H1 (cell line): Measurements from ENCODE around the gene B4GALNT3. TPM values are rescaled to one million over a fixed set of nuclear protein-coding genes. Genes with fewer than 3 reads are reported as not detected.

Experiments
- HDAC6 ChIP-seq: IDR thresholded peaks from one replicate; pipeline ENCODE4 v1.7.1; 2012; ENCODE audit warnings: low read depth, mild to moderate bottlenecking, inconsistent platforms, low read length, moderate library complexity
- NRF1 ChIP-seq: IDR thresholded peaks from 2 replicates; pipeline ENCODE4 v1.6.1; 2011; ENCODE audit warnings: mild to moderate bottlenecking, low read depth, low read length, improper control_type of control experiment
- polyA plus RNA-seq, 7 experiments: library from polyadenylated mRNA; depleted of rRNA in 3 of 7; stranded (reverse) in 5 of 7; unstranded in 2 of 7; fragments of >200 nt in 5 of 7; fragments of 200-250 nt in 2 of 7; gene quantifications; 1 replicate in 5 of 7; 2 replicates in 1 of 7; 4 replicates in 1 of 7; pipeline versions ENCODE4 v1.2.1 to v1.2.3, GENCODE V29; 2011 to 2013; ENCODE audit warnings: missing spikeins in 2 of 7, mixed read lengths in 2 of 7
- total RNA-seq: library from RNA; stranded (reverse); fragmentation: NEBNext Ultra II Directional; extraction: Animal tissue kit (Norgen Biotek cat#: 25700); gene quantifications from 2 replicates; pipeline ENCODE4 v1.2.1, GENCODE V29; 2021

The B4GALNT3 gene
- total and polyA plus RNA-seq, 2 of the 8 experiments (the other 6 are each of a cell fraction or from before 2014, with no cell fraction given), result 12.5 to 20.3 TPM

DNA sequence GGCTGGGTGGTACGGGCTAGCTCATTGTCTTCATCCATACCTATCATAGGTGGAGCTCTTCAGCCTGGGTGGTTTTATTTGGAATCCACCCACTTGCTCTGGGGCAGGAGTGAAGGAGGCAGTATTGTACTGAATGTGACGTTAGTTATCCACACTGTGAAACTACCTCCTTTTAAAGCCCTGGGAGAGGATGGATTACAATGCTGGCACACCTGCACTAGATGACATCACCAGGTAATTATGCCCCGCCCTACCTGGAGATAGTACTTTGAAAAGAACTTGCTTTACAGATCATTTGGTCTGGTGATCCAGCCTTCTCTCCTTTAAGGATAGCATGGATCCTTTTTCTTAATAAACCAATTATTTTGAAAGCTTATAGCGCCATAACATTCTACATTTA, 78.0 kb downstream of the B4GALNT3 start (continued):
- TF ChIP-seq HDAC6 (no peak), NRF1 (no peak)
